ENCODE data around the gene AGMO.

The AGMO gene

GRCh38 chr7:15245831-15246230 lies 316.0 kb downstream of the AGMO start:
- Histone ChIP-seq H3K4me1 (ENCODE audit: control insufficient read depth, low read length) (no peaks in the 10 kb centered on the region), H3K36me3 (ENCODE audit: control insufficient read depth, low read length) (no peaks in the 10 kb centered on the region), H4K20me1 (ENCODE audit: control insufficient read depth, insufficient read depth, low read depth, low read length) (no peaks in the 10 kb centered on the region), H3K9me2 (replicated peaks; ENCODE audit: control insufficient read depth, low read length) (no peaks in the 10 kb centered on the region), H3K79me2 (ENCODE audit: control insufficient read depth, low read length) (no peaks in the 10 kb centered on the region), H3K4me3 (ENCODE audit: low read length) (no peak overlapping the region), H3K27ac (ENCODE audit: low read depth, low read length) (no peak overlapping the region), H3K9me3 (ENCODE audit: control insufficient read depth, insufficient read depth, low read length) (no peaks in the 10 kb centered on the region), H3K4me2 (ENCODE audit: low read length) (no peak overlapping the region), H3K27me3 (ENCODE audit: control insufficient read depth, low read length) (no peaks in the 10 kb centered on the region), H3F3A (ENCODE audit: control insufficient read depth, insufficient read depth) (no peaks in the 10 kb centered on the region)
- TF ChIP-seq EZH2phosphoT487 (IDR thresholded peaks at IDR 0.05; ENCODE audit: borderline replicate concordance, low read length) (no peak), CTCF (IDR thresholded peaks at IDR 0.05; ENCODE audit: low read depth, low read length, poor library complexity, severe bottlenecking) (no peak)

GRCh38 chr7:15239801-15240200 lies 322.0 kb downstream of the AGMO start:
- Histone ChIP-seq H3K4me1 (ENCODE audit: control insufficient read depth, low read length) (no peaks in the 10 kb centered on the region), H4K20me1 (ENCODE audit: control insufficient read depth, insufficient read depth, low read depth, low read length) (no peaks in the 10 kb centered on the region), H3K4me3 (ENCODE audit: low read length) (no peak overlapping the region), H3K4me2 (ENCODE audit: low read length) (no peak overlapping the region), H3K36me3 (ENCODE audit: control insufficient read depth, low read length) (no peaks in the 10 kb centered on the region), H3K9me2 (replicated peaks; ENCODE audit: control insufficient read depth, low read length) (no peaks in the 10 kb centered on the region), H3K79me2 (ENCODE audit: control insufficient read depth, low read length) (no peaks in the 10 kb centered on the region), H3K9me3 (ENCODE audit: control insufficient read depth, insufficient read depth, low read length) (0 out of 2 replicates have a peak, but pooled peaks cover 3% of the 10 kb centered on the region), H3K27me3 (ENCODE audit: control insufficient read depth, low read length) (no peaks in the 10 kb centered on the region), H3K27ac (ENCODE audit: low read depth, low read length) (no peak overlapping the region), H3F3A (ENCODE audit: control insufficient read depth, insufficient read depth) (no peaks in the 10 kb centered on the region)
- TF ChIP-seq EZH2phosphoT487 (IDR thresholded peaks at IDR 0.05; ENCODE audit: borderline replicate concordance, low read length) (no peak), CTCF (IDR thresholded peaks at IDR 0.05; ENCODE audit: low read depth, low read length, poor library complexity, severe bottlenecking) (no peak)

GRCh38 chr7:15236952-15237351 lies 324.9 kb downstream of the AGMO start:
- Histone ChIP-seq H3K9me2 (replicated peaks; ENCODE audit: control insufficient read depth, low read length) (no peaks in the 10 kb centered on the region), H3K27ac (ENCODE audit: low read depth, low read length) (no peak overlapping the region), H3K9me3 (ENCODE audit: control insufficient read depth, insufficient read depth, low read length) (0 out of 2 replicates have a peak, but pooled peaks cover 3% of the 10 kb centered on the region), H3K4me2 (ENCODE audit: low read length) (no peak overlapping the region), H3F3A (ENCODE audit: control insufficient read depth, insufficient read depth) (no peaks in the 10 kb centered on the region), H3K4me1 (ENCODE audit: control insufficient read depth, low read length) (no peaks in the 10 kb centered on the region), H3K79me2 (ENCODE audit: control insufficient read depth, low read length) (no peaks in the 10 kb centered on the region), H3K27me3 (ENCODE audit: control insufficient read depth, low read length) (no peaks in the 10 kb centered on the region), H3K36me3 (ENCODE audit: control insufficient read depth, low read length) (no peaks in the 10 kb centered on the region), H4K20me1 (ENCODE audit: control insufficient read depth, insufficient read depth, low read depth, low read length) (no peaks in the 10 kb centered on the region), H3K4me3 (ENCODE audit: low read length) (no peak overlapping the region)
- no peak for TF ChIP-seq CTCF (IDR thresholded peaks at IDR 0.05; ENCODE audit: low read depth, low read length, poor library complexity, severe bottlenecking)
- no peak for TF ChIP-seq EZH2phosphoT487 (IDR thresholded peaks at IDR 0.05; ENCODE audit: borderline replicate concordance, low read length)
